Inflammatory macrophage (primary cell): ENCODE results near the gene LRP6.
"Not testable (repeated sequence)": the region's sequence is repeated elsewhere in the genome, so short reads cannot be mapped to it uniquely, and the experiment has no call there.

ENCODE experiments used
- DNase-seq, 2 donors: peaks; one replicate each; pipeline ENCODE4 v3.0.0-alpha.2; 2020 to 2022

LRP6 gene

GRCh38 chr12:12265571-12266388 lies 1.1 kb downstream of the LRP6 start:
- peak in 1 of 2 donors; percentile 2 for DNase-seq

DNA sequence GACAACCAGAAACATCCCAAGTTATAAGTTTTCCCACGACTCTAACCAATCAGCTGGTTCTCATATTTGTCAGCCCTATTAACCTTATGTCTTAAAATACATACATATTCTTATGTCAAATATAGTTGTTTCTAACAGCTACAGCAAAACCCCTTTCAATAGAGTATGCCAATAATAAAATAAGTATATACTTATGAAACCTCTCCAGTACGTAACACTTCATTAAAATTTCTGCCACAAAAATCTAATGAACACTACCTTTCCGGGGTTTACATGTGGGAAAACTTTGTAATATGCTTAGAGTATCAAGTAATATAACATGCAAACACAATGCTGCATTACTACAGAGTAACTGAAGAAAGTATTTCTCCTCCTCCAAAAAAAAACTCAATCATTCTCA lies 1.8 kb downstream of the LRP6 start:
- DNase-seq = no peak

GRCh38 chr12:12263909-12264308 lies 2.9 kb downstream of the LRP6 start:
- DNase-seq = no peak

DNA sequence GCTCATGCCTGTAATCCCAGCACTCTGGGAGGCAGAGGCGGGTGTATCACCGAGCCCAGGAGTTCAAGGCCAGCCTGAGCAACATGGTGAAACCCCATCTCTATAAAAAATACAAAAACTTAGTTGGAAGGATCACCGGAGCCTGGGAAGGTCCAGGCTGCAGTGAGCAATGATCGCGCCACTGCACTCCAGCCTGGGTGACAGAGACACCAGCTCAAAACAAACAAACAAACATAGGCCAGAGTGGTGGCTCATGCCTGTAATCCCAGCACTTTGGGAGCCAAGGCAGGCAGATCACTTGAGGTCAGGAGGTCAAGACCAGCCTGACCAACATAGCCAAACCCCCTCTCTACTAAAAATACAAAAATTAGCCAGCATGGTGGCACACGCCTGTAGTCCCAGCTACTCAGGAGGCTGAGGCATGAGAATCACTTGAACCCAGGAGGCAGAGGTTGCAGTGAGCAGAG lies 10.5 kb downstream of the LRP6 start:
- not testable (repeated sequence) for DNase-seq

GRCh38 chr12:12254553-12254952 lies 12.3 kb downstream of the LRP6 start:
- no peak for DNase-seq

DNA sequence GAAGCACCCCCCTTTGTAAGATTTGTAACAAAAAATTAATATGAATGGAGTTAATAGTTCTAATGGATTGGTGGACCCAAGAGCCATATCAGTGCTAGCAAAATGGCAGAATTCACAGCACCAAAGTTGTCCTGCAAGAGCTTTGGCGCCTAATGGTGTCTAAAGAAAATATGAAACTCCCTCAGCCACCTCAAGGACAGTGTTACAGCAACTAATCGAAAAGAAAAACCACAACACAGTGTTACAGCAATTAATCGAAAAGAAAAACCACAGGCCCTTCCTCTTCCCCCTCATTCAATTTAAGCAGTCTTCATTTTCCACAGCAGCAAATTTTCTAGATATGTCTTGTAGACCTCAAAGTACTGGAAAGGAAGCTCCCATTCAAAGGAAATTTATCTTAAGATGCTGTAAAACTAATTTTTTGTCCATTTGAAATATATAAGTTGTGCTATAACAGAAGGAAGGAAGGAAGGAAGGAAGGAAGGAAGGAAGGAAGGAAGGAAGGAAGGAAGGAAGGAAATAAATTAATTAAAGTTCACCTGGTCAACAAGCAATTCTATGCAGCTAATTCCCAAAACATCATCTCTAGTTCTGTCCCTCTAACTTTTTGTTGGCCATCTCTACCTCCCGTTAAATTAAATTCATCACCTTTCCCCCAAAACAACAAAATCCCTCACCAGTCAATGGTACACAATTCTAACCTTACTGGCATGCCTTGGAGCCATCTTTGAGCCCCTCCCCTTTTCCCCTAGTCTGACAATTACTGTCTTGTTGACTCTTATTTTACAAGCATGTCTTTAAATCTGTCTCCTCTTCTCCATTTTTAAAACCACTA lies 17.4 kb downstream of the LRP6 start:
- no peak for DNase-seq

- no peak for DNase-seq
These were observed 19.3 kb downstream of the LRP6 start for GRCh38 chr12:12247584-12247983.

GRCh38 chr12:12244341-12244740 lies 22.5 kb downstream of the LRP6 start:
- DNase-seq = no peak

DNA sequence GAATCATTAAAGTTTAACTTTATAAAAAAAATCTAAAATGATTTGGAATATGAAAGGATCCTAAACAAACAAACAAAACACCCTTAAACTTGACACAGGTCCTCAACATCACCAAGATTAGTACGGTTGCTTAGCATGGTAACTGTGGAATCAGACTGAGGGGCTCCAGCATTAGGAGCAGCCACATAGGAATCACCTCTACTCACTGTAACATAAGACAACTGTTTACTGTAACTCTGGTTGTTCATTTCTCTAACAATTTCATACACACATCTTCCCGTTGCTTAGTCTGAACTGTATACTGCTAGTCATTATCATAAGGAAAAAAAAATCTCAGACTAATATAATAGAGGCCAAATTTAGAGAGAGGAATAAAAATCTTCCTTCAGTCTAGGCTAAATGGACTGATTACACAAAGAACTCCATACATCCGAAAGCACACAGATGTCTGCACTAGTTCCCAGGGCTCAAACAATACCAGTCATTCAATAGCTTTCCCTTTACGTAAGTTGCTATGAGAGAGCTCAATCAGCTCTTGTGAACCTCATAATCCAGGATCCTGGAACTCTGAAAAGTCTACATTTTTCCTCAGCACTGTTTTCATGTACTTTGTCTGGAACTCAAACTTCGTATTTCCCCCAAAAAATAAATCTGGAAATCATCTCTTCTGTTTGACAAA lies 26.0 kb downstream of the LRP6 start:
- DNase-seq = no peak

DNA sequence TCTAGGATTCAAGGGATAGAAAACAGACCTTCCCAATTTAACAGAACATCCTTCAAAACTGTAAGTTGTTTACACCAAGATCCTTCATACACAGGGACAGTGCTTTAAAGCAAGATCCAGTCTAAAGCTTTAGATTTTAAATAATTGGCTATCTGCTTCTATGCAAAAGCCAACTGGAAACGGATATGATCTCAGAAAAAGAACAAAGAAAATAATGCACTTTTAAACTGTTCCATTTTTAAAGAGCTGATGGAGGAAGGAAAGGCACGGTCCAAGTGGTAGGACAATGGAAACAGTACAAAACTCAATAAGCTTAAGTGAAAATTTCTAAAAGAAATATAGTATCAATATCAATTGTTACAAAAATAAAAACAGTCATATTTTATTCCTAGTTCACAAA lies 27.7 kb downstream of the LRP6 start:
- DNase-seq = no peak

- no peak for DNase-seq
These were observed 28.2 kb downstream of the LRP6 start for GRCh38 chr12:12238605-12239004.

- no peak for DNase-seq
These were observed 29.9 kb downstream of the LRP6 start for GRCh38 chr12:12236896-12237295.

DNA sequence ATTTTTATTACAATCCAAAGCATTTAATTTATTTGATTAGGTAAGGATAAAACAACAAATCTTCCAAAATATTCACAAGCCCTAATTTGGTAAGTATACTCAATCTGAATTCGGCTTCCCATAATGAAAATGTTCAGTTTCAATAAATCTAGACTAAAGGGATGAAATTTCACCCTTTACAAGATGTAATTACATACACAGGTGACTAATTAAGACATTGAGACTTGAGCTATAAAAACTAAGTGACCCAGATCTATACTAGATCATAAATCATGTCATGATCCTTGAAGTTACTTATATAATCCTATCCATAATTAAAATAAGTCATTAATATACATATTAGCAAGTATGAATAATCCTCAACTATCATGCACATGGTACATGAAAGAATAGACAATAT lies 36.6 kb downstream of the LRP6 start:
- DNase-seq = no peak

- DNase-seq = no peak
These were observed 37.2 kb downstream of the LRP6 start for GRCh38 chr12:12229556-12230092.

DNA sequence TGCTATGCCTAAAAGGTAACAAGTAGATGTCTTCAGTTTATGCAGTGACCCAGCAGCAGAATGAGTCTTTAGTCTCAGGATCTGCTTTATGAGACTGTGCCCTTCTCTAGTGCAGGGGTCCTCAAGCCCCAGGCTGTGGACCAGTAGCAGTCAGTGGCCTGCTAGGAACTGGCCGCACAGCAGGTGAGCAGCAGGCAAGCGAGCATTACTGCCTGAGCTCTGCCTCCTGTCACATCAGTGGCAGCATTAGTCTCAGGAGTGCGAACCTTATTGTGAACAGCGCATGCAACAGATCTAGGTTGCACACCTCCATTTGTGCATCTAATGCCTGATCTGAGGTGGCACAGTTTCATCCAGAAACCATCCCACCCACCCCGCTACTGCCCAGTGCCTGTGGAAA lies 38.4 kb downstream of the LRP6 start:
- DNase-seq = no peak

GRCh38 chr12:12226187-12226586 lies 40.7 kb downstream of the LRP6 start:
- no peak for DNase-seq

- DNase-seq = no peak
These were observed 42.5 kb downstream of the LRP6 start for GRCh38 chr12:12224240-12224940.

DNA sequence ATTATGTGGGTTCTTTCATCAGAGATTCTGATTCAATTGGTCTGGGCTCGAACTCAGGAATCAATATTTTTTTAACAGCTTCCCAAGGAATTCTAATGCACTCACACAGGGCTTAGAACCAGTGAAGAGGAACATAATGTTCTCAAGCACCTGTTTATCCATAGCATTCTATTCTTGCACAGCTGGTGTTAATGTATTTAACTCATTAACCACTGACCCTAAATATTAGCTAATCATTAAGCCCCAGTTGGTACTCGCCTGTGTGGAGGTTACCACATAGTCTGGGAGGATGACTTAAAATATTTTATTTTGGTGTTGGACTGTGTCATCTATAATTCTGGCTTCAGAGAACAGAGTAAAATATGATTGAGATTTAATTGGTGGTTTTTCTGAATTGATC lies 45.3 kb downstream of the LRP6 start:
- DNase-seq = no peak

DNA sequence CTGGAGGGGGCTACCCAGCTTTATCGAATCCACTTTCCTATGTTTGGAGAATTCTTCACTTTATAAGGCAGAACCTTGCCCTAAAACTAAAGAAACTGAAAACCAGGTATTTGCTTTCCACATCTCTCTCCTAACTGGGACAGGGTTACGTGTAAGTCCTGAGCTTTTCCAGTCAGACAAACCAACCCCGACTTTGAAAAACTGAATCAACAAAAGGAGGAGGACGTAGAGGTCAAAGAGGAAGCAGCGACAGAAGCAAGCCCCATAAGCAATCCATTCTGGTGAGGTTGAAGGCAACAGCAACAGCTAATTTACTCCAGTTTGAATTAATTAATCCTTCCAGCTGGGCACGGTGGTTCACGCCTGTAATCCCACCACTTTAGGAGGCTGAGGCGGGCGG lies 47.2 kb downstream of the LRP6 start:
- DNase-seq = no peak

- no peak for DNase-seq
These were observed 49.9 kb downstream of the LRP6 start for GRCh38 chr12:12217018-12217359.

DNA sequence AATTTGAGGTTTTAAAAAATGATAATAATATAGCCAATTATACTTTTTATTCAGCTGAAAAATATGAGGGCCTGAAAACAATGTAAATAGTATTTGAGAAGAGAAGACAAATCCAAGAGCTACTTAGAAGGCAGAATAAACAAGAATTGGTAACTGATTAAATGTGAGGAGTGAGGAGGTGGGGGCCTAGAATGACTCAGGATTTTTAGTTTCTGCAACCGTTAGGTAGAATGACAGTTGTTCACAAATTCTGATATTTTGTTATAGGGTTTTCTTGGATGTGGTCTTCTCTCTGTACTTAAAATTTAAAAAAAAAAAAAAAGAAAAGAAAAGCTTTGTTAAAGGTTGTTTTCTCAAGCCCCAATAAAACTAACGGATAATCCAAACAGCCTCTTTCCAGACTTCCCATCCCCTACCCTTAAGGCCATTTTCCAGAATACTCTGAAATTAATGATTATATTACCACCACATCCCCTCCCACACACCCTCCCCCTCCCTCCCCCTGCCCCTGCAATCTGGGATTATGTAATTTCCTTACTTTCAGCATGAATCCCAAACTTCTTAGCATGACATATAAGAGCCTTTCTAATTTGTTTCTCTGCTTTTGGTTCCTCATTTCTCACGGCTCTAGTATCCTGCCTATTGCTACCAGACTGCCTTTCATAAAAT lies 50.4 kb downstream of the LRP6 start:
- peak; percentile 39 to 46 for DNase-seq

GRCh38 chr12:12214635-12215131 lies 52.2 kb downstream of the LRP6 start:
- peak in 1 of 2 donors; percentile 8 for DNase-seq
